Measurements from ENCODE around the gene MAF.

MAF gene

GRCh38 chr16:79640513-79641360 is 40.2 kb upstream of the MAF start:
- DNase-seq (ENCODE audit: extremely low read depth, low read depth), result no peak
- no peak overlapping the region for H3K4me3 ChIP-seq (replicated peaks; ENCODE audit: low read depth, low read length)
- TF ChIP-seq CTCF (IDR thresholded peaks at IDR 0.05; ENCODE audit: low read depth, low read length, missing control alignments), result no peak

DNA sequence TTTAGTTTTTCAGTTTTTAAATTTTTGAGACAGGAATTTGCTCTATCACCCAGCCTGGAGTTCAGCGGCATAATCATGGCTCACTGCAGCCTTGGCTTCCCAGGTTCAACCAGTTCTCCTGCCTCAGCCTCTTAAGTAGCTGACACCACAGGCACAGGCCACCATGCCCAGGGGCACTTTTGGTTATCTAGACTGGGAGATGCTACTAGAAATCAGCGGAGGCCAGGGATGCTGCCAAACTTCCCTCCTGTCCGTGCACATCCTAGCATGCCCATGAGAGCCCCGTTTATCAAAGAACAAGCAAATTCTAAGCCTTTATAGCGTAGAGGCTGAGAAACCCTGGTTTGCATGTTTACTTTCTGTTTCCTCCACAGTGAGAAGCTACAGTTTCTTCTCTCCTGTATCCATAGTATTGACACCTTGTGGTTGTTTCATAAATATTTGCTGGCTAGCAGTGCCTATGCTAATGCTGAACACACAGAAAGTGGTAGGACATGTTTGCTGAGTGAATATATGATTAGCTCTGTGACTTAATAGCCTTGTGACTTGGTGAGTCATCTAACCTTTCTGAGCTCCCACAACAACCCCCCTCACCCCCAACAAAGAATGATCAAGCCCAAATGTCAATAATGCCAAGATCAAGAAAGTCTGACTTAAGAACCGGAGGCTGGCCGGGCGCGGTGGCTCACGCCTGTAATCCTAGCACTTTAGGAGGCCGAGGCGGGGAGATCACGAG is 39.2 kb upstream of the MAF start:
- TF ChIP-seq CTCF (IDR thresholded peaks at IDR 0.05; ENCODE audit: low read depth, low read length, missing control alignments), result no peak
- DNase-seq (ENCODE audit: extremely low read depth, low read depth), result no peak
- H3K4me3 ChIP-seq (replicated peaks; ENCODE audit: low read depth, low read length), result no peak overlapping the region

- no peak overlapping the region for H3K4me3 ChIP-seq (replicated peaks; ENCODE audit: low read depth, low read length)
- no peak for TF ChIP-seq CTCF (IDR thresholded peaks at IDR 0.05; ENCODE audit: low read depth, low read length, missing control alignments)
- DNase-seq (ENCODE audit: extremely low read depth, low read depth), result no peak
These were observed 37.8 kb upstream of the MAF start for GRCh38 chr16:79638386-79638785.

GRCh38 chr16:79635488-79635887 is 35.0 kb upstream of the MAF start:
- DNase-seq (ENCODE audit: extremely low read depth, low read depth), result no peak
- TF ChIP-seq CTCF (IDR thresholded peaks at IDR 0.05; ENCODE audit: low read depth, low read length, missing control alignments), result no peak

DNA sequence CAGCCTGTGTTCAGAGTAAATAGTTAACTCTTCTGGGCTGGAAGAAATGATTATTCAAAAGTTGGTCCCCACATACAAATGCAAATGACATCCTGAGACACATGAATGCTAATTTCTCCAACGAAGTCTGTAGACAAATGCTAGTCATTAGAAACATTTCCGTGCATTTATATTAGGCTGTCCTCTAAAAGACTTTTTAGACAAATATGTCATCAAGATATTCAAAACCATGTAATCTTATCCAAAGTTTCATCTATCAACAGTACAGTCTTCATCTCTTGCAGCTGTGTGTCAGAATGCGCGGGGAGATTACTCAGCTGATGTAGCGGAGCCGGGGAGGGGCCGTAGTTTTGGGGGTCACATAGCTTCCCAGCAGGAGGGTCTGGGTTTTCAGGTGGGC is 33.8 kb upstream of the MAF start:
- no peak for DNase-seq (ENCODE audit: extremely low read depth, low read depth)
- no peak overlapping the region for H3K4me3 ChIP-seq (replicated peaks; ENCODE audit: low read depth, low read length)
- no peak for TF ChIP-seq CTCF (IDR thresholded peaks at IDR 0.05; ENCODE audit: low read depth, low read length, missing control alignments)

More at GRCh38 chr16:79635488-79635887, 35.0 kb upstream of the MAF start:
- no peak overlapping the region for H3K4me3 ChIP-seq (replicated peaks; ENCODE audit: low read depth, low read length)

DNA sequence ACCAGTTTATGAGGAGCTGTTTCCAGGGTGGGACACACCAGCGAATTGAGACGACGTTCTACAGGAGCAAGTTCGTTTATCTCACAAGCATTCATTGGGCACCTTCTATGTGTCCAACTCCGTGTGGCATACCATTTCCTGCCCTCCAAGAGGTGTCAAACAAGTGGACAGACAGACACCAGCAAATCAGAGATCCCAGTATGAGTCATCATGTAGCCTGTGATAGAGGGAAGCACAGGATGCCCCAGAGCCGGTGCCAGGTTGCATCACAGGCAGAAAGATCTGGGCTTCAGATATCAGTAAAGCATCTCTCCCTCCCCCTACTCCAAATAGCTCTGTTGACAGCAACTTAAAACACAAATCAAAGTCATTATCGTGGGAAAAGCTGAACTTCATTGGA is 31.8 kb upstream of the MAF start:
- no peak for DNase-seq (ENCODE audit: extremely low read depth, low read depth)
- H3K4me3 ChIP-seq (replicated peaks; ENCODE audit: low read depth, low read length), result no peak overlapping the region
- no peak for TF ChIP-seq CTCF (IDR thresholded peaks at IDR 0.05; ENCODE audit: low read depth, low read length, missing control alignments)
